ENCODE results near the gene WBP2.
"Not testable (repeated sequence)": the region's sequence is repeated elsewhere in the genome, so short reads cannot be mapped to it uniquely, and the experiment has no call there.

The WBP2 gene

GRCh38 chr17:75888484-75888883, 33.3 kb upstream of the WBP2 start:
- no peak for DNase-seq

GRCh38 chr17:75885860-75886259, 30.7 kb upstream of the WBP2 start:
- DNase-seq = not testable (repeated sequence)

- DNase-seq = no peak
These were observed 30.3 kb upstream of the WBP2 start for GRCh38 chr17:75885431-75885830.

- no peak for DNase-seq
These were observed 26.7 kb upstream of the WBP2 start for GRCh38 chr17:75881678-75882454.

- DNase-seq = no peak
These were observed 25.1 kb upstream of the WBP2 start for GRCh38 chr17:75880266-75880665.

- no peak for DNase-seq
These were observed 23.3 kb upstream of the WBP2 start, which contains the start of gene TRIM47 for GRCh38 chr17:75878174-75878998. Gene TRIM47, minus strand, starts transcription at chr17:75878581. Its CDS starts 33 bp downstream, at chr17:75878548.

- DNase-seq = peak; percentile 19
These were observed 22.6 kb upstream of the WBP2 start for GRCh38 chr17:75877752-75878173.

- peak; percentile 93 for DNase-seq
These were observed 22.0 kb upstream of the WBP2 start for GRCh38 chr17:75876938-75877751.

GRCh38 chr17:75876190-75876937, 21.2 kb upstream of the WBP2 start:
- DNase-seq = no peak

GRCh38 chr17:75875940-75876189, 20.7 kb upstream of the WBP2 start:
- no peak for DNase-seq

GRCh38 chr17:75875182-75875939, 20.2 kb upstream of the WBP2 start:
- no peak for DNase-seq

GRCh38 chr17:75874323-75875181, 19.4 kb upstream of the WBP2 start:
- no peak for DNase-seq

- DNase-seq = no peak
These were observed 18.6 kb upstream of the WBP2 start for GRCh38 chr17:75873587-75874322.

- peak; percentile 62 for DNase-seq
These were observed 17.6 kb upstream of the WBP2 start for GRCh38 chr17:75872434-75873351.

- DNase-seq = not testable (repeated sequence)
These were observed 15.1 kb upstream of the WBP2 start for GRCh38 chr17:75870228-75870627.

- no peak for DNase-seq
These were observed 14.4 kb upstream of the WBP2 start for GRCh38 chr17:75869282-75870141.

GRCh38 chr17:75868730-75869281, 13.7 kb upstream of the WBP2 start:
- not testable (repeated sequence) for DNase-seq
